ENCODE results near the gene GPC5. TPM values are rescaled to one million over a fixed set of nuclear protein-coding genes. Genes with fewer than 3 reads are reported as not detected.

Gene GPC5
- total RNA-seq, 4 donors from 2014 or later = 0.24 to 30.8 (median 1.8) TPM; not detected in 1

DNA sequence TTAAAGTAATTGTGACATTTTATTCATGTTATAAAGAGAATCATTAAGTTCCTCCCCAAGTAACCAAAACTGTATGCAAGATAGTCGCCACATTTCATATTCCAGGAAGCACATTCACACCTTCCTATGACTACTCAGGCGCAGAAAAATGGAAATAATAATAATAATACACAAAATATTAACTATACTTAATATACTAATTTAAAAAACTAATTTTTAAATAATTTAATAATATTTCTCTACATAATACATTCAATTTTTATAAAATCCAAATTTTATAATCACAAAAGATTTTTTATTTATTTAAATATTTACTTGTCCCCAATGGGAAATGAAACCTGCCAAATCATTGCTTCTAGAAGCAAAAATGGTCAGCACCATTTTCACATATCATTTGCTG is 1030.8 kb downstream of the GPC5 start:
- Histone ChIP-seq H3K4me1 (no peaks in the 10 kb centered on the region), H3K36me3 (no peaks in the 10 kb centered on the region), H3K4me3 (no peak overlapping the region), H3K27me3 (no peaks in the 10 kb centered on the region), H3K9me3 (no peaks in the 10 kb centered on the region), H3K27ac (no peak overlapping the region)
- intact Hi-C loops (cut with DNase I; ENCODE audit: low total_unique reads) = no loop called here
- no peak for TF ChIP-seq POLR2A (IDR thresholded peaks at IDR 0.05)
- TF ChIP-seq, protein P1, sequence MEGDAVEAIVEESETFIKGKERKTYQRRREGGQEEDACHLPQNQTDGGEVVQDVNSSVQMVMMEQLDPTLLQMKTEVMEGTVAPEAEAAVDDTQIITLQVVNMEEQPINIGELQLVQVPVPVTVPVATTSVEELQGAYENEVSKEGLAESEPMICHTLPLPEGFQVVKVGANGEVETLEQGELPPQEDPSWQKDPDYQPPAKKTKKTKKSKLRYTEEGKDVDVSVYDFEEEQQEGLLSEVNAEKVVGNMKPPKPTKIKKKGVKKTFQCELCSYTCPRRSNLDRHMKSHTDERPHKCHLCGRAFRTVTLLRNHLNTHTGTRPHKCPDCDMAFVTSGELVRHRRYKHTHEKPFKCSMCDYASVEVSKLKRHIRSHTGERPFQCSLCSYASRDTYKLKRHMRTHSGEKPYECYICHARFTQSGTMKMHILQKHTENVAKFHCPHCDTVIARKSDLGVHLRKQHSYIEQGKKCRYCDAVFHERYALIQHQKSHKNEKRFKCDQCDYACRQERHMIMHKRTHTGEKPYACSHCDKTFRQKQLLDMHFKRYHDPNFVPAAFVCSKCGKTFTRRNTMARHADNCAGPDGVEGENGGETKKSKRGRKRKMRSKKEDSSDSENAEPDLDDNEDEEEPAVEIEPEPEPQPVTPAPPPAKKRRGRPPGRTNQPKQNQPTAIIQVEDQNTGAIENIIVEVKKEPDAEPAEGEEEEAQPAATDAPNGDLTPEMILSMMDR (IDR thresholded peaks at IDR 0.05) = no peak
- no peak for DNase-seq

DNA sequence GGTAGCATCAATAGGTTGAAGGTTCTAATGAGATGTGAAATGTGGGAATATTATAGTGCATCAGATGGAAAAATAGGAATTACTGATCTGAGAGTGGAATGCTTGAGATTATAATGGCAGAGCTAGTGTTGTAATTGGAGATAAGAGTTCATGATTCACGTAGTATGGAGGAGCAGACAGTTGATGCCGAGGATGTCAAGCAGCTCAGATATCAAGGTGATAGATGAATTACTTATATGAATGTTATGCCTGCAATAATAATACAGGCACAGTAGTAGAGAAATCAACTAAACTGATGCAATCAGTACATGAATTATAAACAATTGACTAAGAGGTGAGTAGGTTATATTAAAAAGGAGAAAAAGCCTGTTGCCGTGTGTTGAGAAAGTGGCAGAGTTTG is 1035.0 kb downstream of the GPC5 start:
- Histone ChIP-seq H3K4me1 (no peaks in the 10 kb centered on the region), H3K27ac (no peak overlapping the region), H3K36me3 (no peaks in the 10 kb centered on the region), H3K4me3 (no peak overlapping the region), H3K27me3 (no peaks in the 10 kb centered on the region), H3K9me3 (no peaks in the 10 kb centered on the region)
- TF ChIP-seq, protein P1 (IDR thresholded peaks at IDR 0.05) = no peak
- TF ChIP-seq POLR2A (IDR thresholded peaks at IDR 0.05) = no peak
- no peak for DNase-seq
- intact Hi-C loops (cut with DNase I; ENCODE audit: low total_unique reads) = no loop called here

DNA sequence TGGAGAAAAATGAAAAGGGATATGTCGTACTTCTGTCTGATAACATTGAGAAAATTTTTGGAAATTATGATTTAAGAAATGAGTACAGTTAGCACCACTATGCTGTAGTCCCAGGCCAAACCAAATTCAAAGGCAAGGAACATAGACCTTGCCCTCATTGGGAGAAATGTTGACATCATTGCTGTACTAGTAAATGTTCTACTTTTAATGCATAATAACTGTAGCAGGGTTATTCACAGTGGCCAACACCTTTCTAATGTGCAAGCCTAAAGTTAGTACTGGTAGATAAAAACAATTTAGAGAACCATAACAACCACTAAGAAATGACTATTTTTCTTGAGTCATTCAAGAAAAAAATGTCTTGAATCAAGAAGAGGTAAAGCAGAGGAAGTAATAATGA is 1035.5 kb downstream of the GPC5 start:
- TF ChIP-seq POLR2A (IDR thresholded peaks at IDR 0.05) = no peak
- TF ChIP-seq, protein P1 (IDR thresholded peaks at IDR 0.05) = no peak
- H3K4me1 ChIP-seq = no peaks in the 10 kb centered on the region
- intact Hi-C loops (cut with DNase I; ENCODE audit: low total_unique reads) = no loop called here
- no peak for DNase-seq
- no peaks in the 10 kb centered on the region for H3K27me3 ChIP-seq
- no peak overlapping the region for H3K27ac ChIP-seq
- no peak overlapping the region for H3K4me3 ChIP-seq
- H3K36me3 ChIP-seq = no peaks in the 10 kb centered on the region
- no peaks in the 10 kb centered on the region for H3K9me3 ChIP-seq

DNA sequence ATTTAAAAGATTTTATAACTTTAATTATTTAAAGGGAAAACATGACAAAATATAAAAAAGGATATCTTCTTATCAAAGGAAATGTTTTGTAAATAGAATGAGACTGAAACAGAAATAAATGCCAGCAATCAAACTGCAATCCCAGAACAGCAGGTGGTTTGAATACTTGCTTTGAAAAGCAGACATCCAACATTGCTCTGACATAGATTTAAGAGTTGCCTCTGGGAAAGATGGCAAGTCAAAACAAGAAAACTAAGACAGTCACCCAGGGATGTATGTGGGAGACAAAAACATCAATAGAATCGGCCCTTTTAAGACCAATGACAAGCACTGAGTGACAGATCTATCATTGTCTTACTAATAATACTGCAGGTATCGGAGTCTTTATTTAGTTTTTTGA is 1038.5 kb downstream of the GPC5 start:
- Histone ChIP-seq H3K36me3 (no peaks in the 10 kb centered on the region), H3K4me3 (no peak overlapping the region), H3K9me3 (no peaks in the 10 kb centered on the region), H3K27me3 (no peaks in the 10 kb centered on the region), H3K4me1 (no peaks in the 10 kb centered on the region), H3K27ac (no peak overlapping the region)
- intact Hi-C loops (cut with DNase I; ENCODE audit: low total_unique reads) = no loop called here
- no peak for TF ChIP-seq POLR2A (IDR thresholded peaks at IDR 0.05)
- TF ChIP-seq, protein P1 (IDR thresholded peaks at IDR 0.05) = no peak
- no peak for DNase-seq

DNA sequence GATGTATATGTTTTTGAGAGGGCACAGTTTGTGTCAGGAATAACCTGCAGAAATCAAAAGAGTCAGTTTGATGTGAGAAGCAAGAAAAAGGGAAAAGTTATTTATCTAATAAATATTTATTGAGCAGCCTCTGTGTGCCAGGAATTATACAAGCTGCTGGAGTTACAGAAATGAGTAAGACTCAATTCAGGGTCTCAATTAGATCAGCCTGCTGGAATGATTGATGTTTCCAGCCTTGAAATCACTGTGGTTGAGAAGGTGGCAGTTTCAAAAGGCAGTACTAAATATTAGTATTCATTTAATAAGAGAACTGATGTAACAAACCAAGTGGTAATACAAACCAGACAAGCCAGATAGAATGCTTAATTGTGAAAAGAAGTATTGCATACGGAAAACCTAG is 1045.8 kb downstream of the GPC5 start:
- Histone ChIP-seq H3K4me1 (no peaks in the 10 kb centered on the region), H3K27me3 (no peaks in the 10 kb centered on the region), H3K9me3 (no peaks in the 10 kb centered on the region), H3K36me3 (no peaks in the 10 kb centered on the region), H3K4me3 (no peak overlapping the region), H3K27ac (no peak overlapping the region)
- TF ChIP-seq POLR2A (IDR thresholded peaks at IDR 0.05) = no peak
- TF ChIP-seq, protein P1 (IDR thresholded peaks at IDR 0.05) = no peak
- intact Hi-C loops (cut with DNase I; ENCODE audit: low total_unique reads) = no loop called here
- no peak for DNase-seq

Measured in uterus (tissue), 4 donors.